GM12891 (cell line): ENCODE measurements around the gene ABRAXAS1. TPM values are rescaled to one million over a fixed set of nuclear protein-coding genes. Genes with fewer than 3 reads are reported as not detected.
"Not testable (repeated sequence)": the region's sequence is repeated elsewhere in the genome, so short reads cannot be mapped to it uniquely, and the experiment has no call there.

Source experiments
- DNase-seq: peaks from one replicate; pipeline ENCODE4 v3.0.0; 2011; ENCODE audit warnings: low spot score; ENCODE audit not compliant: insufficient read length
- FAIRE-seq: peaks from 2 replicates; lab custom pipeline; 2011; peaks lifted over from hg19 to GRCh38; lab: Jason Lieb, UNC
- PAX5 ChIP-seq: IDR thresholded peaks from 2 replicates; pipeline ENCODE4 v1.6.1; 2011; ENCODE audit warnings: low read length, moderate library complexity, mild to moderate bottlenecking; ENCODE audit not compliant: insufficient read depth, severe bottlenecking
- POLR2A ChIP-seq: IDR thresholded peaks from 2 replicates; pipeline ENCODE4 v1.6.1; 2011; ENCODE audit warnings: low read depth, low read length, control low read depth
- POLR2AphosphoS5 ChIP-seq: IDR thresholded peaks from 2 replicates; pipeline ENCODE4 v1.6.1; 2011; ENCODE audit warnings: low read depth, low read length, control low read depth
- POU2F2 ChIP-seq: IDR thresholded peaks from 2 replicates; pipeline ENCODE4 v1.6.1; 2011; ENCODE audit warnings: low read depth, mild to moderate bottlenecking, control low read depth, low read length, moderate library complexity
- SPI1 ChIP-seq: IDR thresholded peaks from 2 replicates; pipeline ENCODE4 v1.6.1; 2011; ENCODE audit warnings: low read depth, low read length, control low read depth
- TAF1 ChIP-seq: IDR thresholded peaks from 2 replicates; pipeline ENCODE4 v1.6.1; 2011; ENCODE audit warnings: low read depth, low read length, control low read depth
- polyA plus RNA-seq: library from polyadenylated mRNA; unstranded; fragments of >200 nt; gene quantifications from one replicate; pipeline ENCODE4 v1.2.1, GENCODE V29; 2012; ENCODE audit warnings: low read depth, missing spikeins, inconsistent platforms; ENCODE audit not compliant: missing spikeins

ABRAXAS1 gene
- polyA plus RNA-seq: 3.6 TPM

- peak; percentile 96 for FAIRE-seq
- no peak for TF ChIP-seq POU2F2
- no peak for TF ChIP-seq PAX5
- peak; percentile 85 for TF ChIP-seq POLR2AphosphoS5
- TF ChIP-seq POLR2A: peak; percentile 88
- TF ChIP-seq TAF1: no peak; the same call in 1 of the 2 replicates
- TF ChIP-seq SPI1: no peak
- DNase-seq: peak; percentile 93
Measured at GRCh38 chr4:83484500-83485461, at the start of gene ABRAXAS1. Gene ABRAXAS1, minus strand, starts transcription at chr4:83485100. Its CDS starts 28 bp downstream, at chr4:83485072.

GRCh38 chr4:83527671-83528070 lies 42.8 kb upstream of the ABRAXAS1 start:
- FAIRE-seq: no peak
- DNase-seq: no peak
- TF ChIP-seq PAX5 (no peak), POLR2A (no peak), POLR2AphosphoS5 (no peak)

GRCh38 chr4:83522239-83522638 lies 37.3 kb upstream of the ABRAXAS1 start:
- FAIRE-seq: no peak
- TF ChIP-seq POU2F2: no peak
- TF ChIP-seq TAF1: no peak
- TF ChIP-seq SPI1: no peak
- no peak for TF ChIP-seq POLR2A
- no peak for TF ChIP-seq POLR2AphosphoS5
- no peak for TF ChIP-seq PAX5
- no peak for DNase-seq

- FAIRE-seq: no peak
- no peak for DNase-seq
- TF ChIP-seq POU2F2 (no peak), POLR2A (no peak), POLR2AphosphoS5 (no peak), PAX5 (no peak), TAF1 (no peak), SPI1 (no peak)
Measured at GRCh38 chr4:83516042-83516772, 31.3 kb upstream of the ABRAXAS1 start.

- no peak for DNase-seq
- TF ChIP-seq PAX5: no peak
- TF ChIP-seq POU2F2: no peak
- TF ChIP-seq TAF1: no peak
- TF ChIP-seq SPI1: no peak
- TF ChIP-seq POLR2AphosphoS5: no peak
- TF ChIP-seq POLR2A: no peak
- no peak for FAIRE-seq
Measured at GRCh38 chr4:83510442-83510841, 25.5 kb upstream of the ABRAXAS1 start.

- DNase-seq: peak; percentile 21
- FAIRE-seq: peak; percentile 54
Measured at GRCh38 chr4:83509156-83509585, 24.3 kb upstream of the ABRAXAS1 start.

GRCh38 chr4:83504996-83505395 lies 20.1 kb upstream of the ABRAXAS1 start:
- FAIRE-seq: no peak
- no peak for DNase-seq
- TF ChIP-seq SPI1 (no peak), POLR2A (no peak), PAX5 (no peak), TAF1 (no peak), POU2F2 (no peak), POLR2AphosphoS5 (no peak)

GRCh38 chr4:83504503-83504902 lies 19.6 kb upstream of the ABRAXAS1 start:
- DNase-seq (no peak), FAIRE-seq (no peak)
- no peak for TF ChIP-seq SPI1
- no peak for TF ChIP-seq TAF1
- TF ChIP-seq POLR2A: no peak
- TF ChIP-seq POU2F2: no peak

- no peak for TF ChIP-seq POLR2AphosphoS5
- TF ChIP-seq PAX5: no peak
- no peak for TF ChIP-seq TAF1
- no peak for TF ChIP-seq POLR2A
- no peak for TF ChIP-seq POU2F2
- no peak for TF ChIP-seq SPI1
- FAIRE-seq: no peak
Measured at GRCh38 chr4:83503974-83504373, 19.1 kb upstream of the ABRAXAS1 start.

GRCh38 chr4:83501671-83502070 lies 16.8 kb upstream of the ABRAXAS1 start:
- FAIRE-seq, DNase-seq: not testable (repeated sequence)

More at GRCh38 chr4:83503974-83504373, 19.1 kb upstream of the ABRAXAS1 start:
- no peak for DNase-seq
